CD4-positive, alpha-beta T cell (primary cell): Measurements from ENCODE around the gene C21orf58. TPM values are rescaled to one million over a fixed set of nuclear protein-coding genes. Genes with fewer than 3 reads are reported as not detected.

Source experiments
- ATAC-seq: fragments of 200-7000 bp; cut with Tn5 transposase; one replicate; pipeline ENCODE4 v1.10.0; 2022; ENCODE audit warnings: mild to moderate bottlenecking; ENCODE audit not compliant: poor library complexity
- CTCF ChIA-PET: fragments of 350-600 bp; sonication (Branson Sonifier 250); formaldehyde crosslinking; loops from one replicate; lab custom pipeline; 2021; ENCODE audit warnings: antibody characterized with exemption, inconsistent platforms; lab: Charles Lee
- POLR2A ChIA-PET: fragments of 350-600 bp; sonication (Branson Sonifier 250); formaldehyde crosslinking; loops from one replicate; lab custom pipeline; 2021; ENCODE audit warnings: antibody characterized with exemption, inconsistent platforms; lab: Charles Lee
- DNase-seq, 14 experiments: peaks; one replicate each; pipeline ENCODE4 v3.0.0-alpha.2; 2013 to 2020; ENCODE audit warnings: mixed read lengths in 2 of 14
- H3K27ac ChIP-seq, 2 donors: one replicate each; pipeline versions ENCODE4 v1.5.1 to v1.7.0; 2013; ENCODE audit warnings: low read length in 2 of 2, low read depth in 1 of 2, mild to moderate bottlenecking in 1 of 2
- H3K27me3 ChIP-seq, 2 experiments: 1 replicate in 1 of 2; 2 replicates in 1 of 2; pipeline versions ENCODE4 v1.6.1 to v1.7.0; 2013; ENCODE audit warnings: low read length in 2 of 2, control low read depth in 1 of 2, mild to moderate bottlenecking in 1 of 2, moderate library complexity in 1 of 2; ENCODE audit not compliant: insufficient read depth in 2 of 2, control insufficient read depth in 1 of 2
- H3K36me3 ChIP-seq: one replicate; pipeline ENCODE4 v1.6.1; 2013; ENCODE audit warnings: low read length, control low read depth; ENCODE audit not compliant: insufficient read depth
- H3K4me1 ChIP-seq: one replicate; pipeline ENCODE4 v1.6.1; 2013; ENCODE audit warnings: low read length, control low read depth; ENCODE audit not compliant: insufficient read depth
- H3K4me3 ChIP-seq: one replicate; pipeline ENCODE4 v1.5.1; 2013; ENCODE audit warnings: mild to moderate bottlenecking, low read length, moderate library complexity
- H3K9me3 ChIP-seq, 2 experiments: 1 replicate in 1 of 2; 2 replicates in 1 of 2; pipeline versions ENCODE4 v1.6.1 to v1.7.0; 2013; ENCODE audit warnings: low read length in 2 of 2, mild to moderate bottlenecking in 2 of 2, control low read depth in 1 of 2, moderate library complexity in 1 of 2; ENCODE audit not compliant: control insufficient read depth in 1 of 2, insufficient read depth in 1 of 2
- H3K27ac Mint-ChIP-seq: one replicate; pipeline ENCODE4 v1.8.0; 2020; ENCODE audit warnings: mixed read lengths
- H3K27me3 Mint-ChIP-seq: one replicate; pipeline ENCODE4 v1.8.0; 2021; ENCODE audit warnings: mixed read lengths
- H3K36me3 Mint-ChIP-seq: one replicate; pipeline ENCODE4 v1.8.0; 2021; ENCODE audit warnings: low read depth, mixed read lengths
- H3K4me1 Mint-ChIP-seq: one replicate; pipeline ENCODE4 v1.8.0; 2021; ENCODE audit warnings: low read depth, mixed read lengths
- H3K4me3 Mint-ChIP-seq: one replicate; pipeline ENCODE4 v1.8.0; 2020; ENCODE audit warnings: mild to moderate bottlenecking, mixed read lengths
- H3K9me3 Mint-ChIP-seq: one replicate; pipeline ENCODE4 v1.8.0; 2020; ENCODE audit warnings: mixed read lengths
- CTCF ChIP-seq: fragments of 200-600 bp; IDR thresholded peaks from one replicate; pipeline ENCODE4 v1.8.0; 2022; ENCODE audit warnings: antibody characterized with exemption, mild to moderate bottlenecking
- intact Hi-C, 2 experiments: fragments of 100-400 bp; cut with DNase I in 1 of 2; cut with micrococcal nuclease in 1 of 2; formaldehyde crosslinking; loops; one replicate each; pipeline versions ENCODE4 v1.15.1 to v1.9.0; 2023 to 2025; cut with DNase I, micrococcal nuclease
- total RNA-seq, 174 experiments: library from RNA in 2 of 174; stranded (reverse) in 2 of 174; gene quantifications; one replicate each; pipeline ENCODE4 v1.2.3 and lab custom pipeline; 2021 to 2026

The C21orf58 gene
- total RNA-seq, 2 experiments from 2014 or later: 2.0 to 2.8 TPM

GRCh38 chr21:46324390-46325072 lies 861 bp upstream of the C21orf58 start:
- ChIA-PET CTCF (interaction anchor here (1.1 to 1.5 kb wide), 2 partner anchors 39 to 181 kb away, joined by 3 to 6 read pairs; partner anchors contain the start of genes MCM3AP and YBEY), POLR2A (no interaction called here)
- Histone ChIP-seq H3K4me3 (peak overlapping the region; percentile 96), H3K27ac (peak overlapping the region; percentile 96 to 100), H3K9me3 (no peaks in the 10 kb centered on the region), H3K36me3 (peaks cover 11% of the 10 kb centered on the region), H3K4me1 (peaks cover 28% of the 10 kb centered on the region), H3K27me3 (no peaks in the 10 kb centered on the region)
- ATAC-seq (peak; percentile 76), DNase-seq (peak; percentile 77 to 96 (median 88))
- no peak for TF ChIP-seq CTCF
- Mint-ChIP-seq H3K27me3 (no peaks in the 10 kb centered on the region), H3K27ac (peak overlapping the region; percentile 99), H3K36me3 (peaks cover 40% of the 10 kb centered on the region), H3K4me1 (peaks cover 39% of the 10 kb centered on the region), H3K4me3 (peak overlapping the region; percentile 96), H3K9me3 (no peaks in the 10 kb centered on the region)
- intact Hi-C loops: loop anchor here (2.0 to 10.0 kb wide), 7 partner anchors 37 to 1040 kb away; partner anchors contain the start of genes COL6A1 (in 1 of the 2), MCM3AP (in 1 of the 2), PCBP3 (in 1 of the 2) and POFUT2 (in 1 of the 2)

GRCh38 chr21:46323227-46323709 lies 402 bp downstream of the C21orf58 start:
- H3K27ac Mint-ChIP-seq: peak overlapping the region; percentile 99
- no peak for TF ChIP-seq CTCF
- peaks cover 33% of the 10 kb centered on the region for H3K36me3 Mint-ChIP-seq
- H3K4me3 Mint-ChIP-seq: peak overlapping the region; percentile 96
- peak overlapping the region; percentile 96 for H3K4me3 ChIP-seq
- H3K36me3 ChIP-seq: peaks cover 3% of the 10 kb centered on the region
- H3K9me3 Mint-ChIP-seq: no peaks in the 10 kb centered on the region
- H3K27ac ChIP-seq: peak overlapping the region in 1 of 2 donors; percentile 10
- CTCF ChIA-PET: interaction anchor here (1.0 kb wide), 1 partner anchor 180 kb away, joined by 3 read pairs; no protein-coding TSS in a partner anchor
- peak; percentile 2 for ATAC-seq
- DNase-seq: peak in 2 of 14 experiments; percentile 3
- no peaks in the 10 kb centered on the region for H3K27me3 ChIP-seq
- intact Hi-C loops: loop anchor here (1.0 to 10.0 kb wide), 8 partner anchors 36 to 1038 kb away; partner anchors contain the start of genes YBEY (in 2 of the 2), DIP2A (in 1 of the 2), MCM3AP (in 1 of the 2) and PCBP3 (in 1 of the 2)
- POLR2A ChIA-PET: interaction anchor here (0.9 kb wide), 1 partner anchor 312 kb away, joined by 3 read pairs; the partner anchor contains the start of gene PRMT2
- H3K27me3 Mint-ChIP-seq: no peaks in the 10 kb centered on the region
- H3K9me3 ChIP-seq: no peaks in the 10 kb centered on the region
- peaks cover 39% of the 10 kb centered on the region for H3K4me1 Mint-ChIP-seq
- H3K4me1 ChIP-seq: peaks cover 28% of the 10 kb centered on the region

- H3K4me3 Mint-ChIP-seq: peak overlapping the region; percentile 96
- no peaks in the 10 kb centered on the region for H3K9me3 ChIP-seq
- ChIA-PET POLR2A (interaction anchor here (0.9 kb wide), 1 partner anchor 313 kb away, joined by 3 read pairs; the partner anchor contains the start of gene PRMT2), CTCF (interaction anchor here (1.0 kb wide), 1 partner anchor 179 kb away, joined by 3 read pairs; no protein-coding TSS in a partner anchor)
- no peaks in the 10 kb centered on the region for H3K36me3 ChIP-seq
- peaks cover 26% of the 10 kb centered on the region for H3K36me3 Mint-ChIP-seq
- TF ChIP-seq CTCF: no peak
- intact Hi-C loops: loop anchor here (1.0 to 10.0 kb wide), 8 partner anchors 35 to 1038 kb away; partner anchors contain the start of genes YBEY (in 2 of the 2), DIP2A (in 1 of the 2), MCM3AP (in 1 of the 2) and PCBP3 (in 1 of the 2)
- peak overlapping the region; percentile 99 for H3K27ac Mint-ChIP-seq
- H3K27me3 ChIP-seq: no peaks in the 10 kb centered on the region
- H3K27me3 Mint-ChIP-seq: no peaks in the 10 kb centered on the region
- H3K4me1 Mint-ChIP-seq: peaks cover 39% of the 10 kb centered on the region
- DNase-seq: peak in 2 of 14 experiments; percentile 10 to 20
- ATAC-seq: no peak
- no peaks in the 10 kb centered on the region for H3K9me3 Mint-ChIP-seq
- H3K4me1 ChIP-seq: peaks cover 28% of the 10 kb centered on the region
- peak overlapping the region; percentile 96 for H3K4me3 ChIP-seq
- H3K27ac ChIP-seq: no peak overlapping the region
Observed at GRCh38 chr21:46322351-46323226, 1.1 kb downstream of the C21orf58 start.
